GM21737 (cell line): ENCODE results near the gene DOCK1.
"Not testable (repeated sequence)": the region's sequence is repeated elsewhere in the genome, so short reads cannot be mapped to it uniquely, and the experiment has no call there.

Experiments
- ATAC-seq: cut with Tn5 transposase; IDR thresholded peaks from one replicate; pipeline ENCODE4 v1.9.1; 2021; ENCODE audit warnings: mild to moderate bottlenecking, moderate library complexity; ENCODE audit not compliant: unreplicated experiment

Gene DOCK1

DNA sequence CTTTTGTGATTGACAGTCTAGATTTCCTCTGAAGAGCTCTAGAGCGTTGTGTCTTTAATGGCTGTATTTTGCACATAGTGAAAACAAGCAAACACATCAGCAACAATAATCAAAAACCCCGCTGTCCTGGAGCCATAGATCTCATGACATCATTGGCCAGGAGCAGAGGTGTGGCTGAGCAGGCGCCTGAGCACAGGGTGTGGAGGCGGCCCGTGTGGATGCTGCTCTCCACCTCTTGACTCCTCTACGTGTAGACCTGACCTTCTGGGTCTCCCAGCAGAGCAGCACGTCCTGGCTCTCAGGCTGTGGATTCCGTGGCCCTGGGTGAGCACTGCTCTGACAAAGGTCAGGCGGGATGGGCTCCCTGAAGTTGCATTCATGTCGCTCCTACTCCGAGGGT, 354.1 kb downstream of the DOCK1 start:
- ATAC-seq: no peak

DNA sequence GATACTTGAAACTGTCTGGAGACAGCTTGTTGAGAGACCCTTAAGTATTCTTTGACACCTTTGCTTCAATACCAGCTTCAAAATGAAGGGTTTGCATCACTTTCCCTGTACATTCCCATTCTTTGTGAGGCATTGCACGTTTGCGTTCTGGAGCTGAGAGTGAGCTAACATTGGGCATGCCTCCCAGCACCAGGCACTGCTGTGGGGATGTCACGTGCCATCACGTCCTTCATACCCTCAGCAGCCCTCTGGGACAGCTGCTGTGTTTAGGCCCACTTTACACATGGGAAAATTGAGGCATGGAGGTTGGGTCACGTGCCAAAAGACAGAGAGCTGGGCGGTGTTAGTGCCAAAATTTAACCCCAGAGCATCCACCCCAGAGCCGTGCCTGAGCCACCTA, 357.4 kb downstream of the DOCK1 start:
- no peak for ATAC-seq

DNA sequence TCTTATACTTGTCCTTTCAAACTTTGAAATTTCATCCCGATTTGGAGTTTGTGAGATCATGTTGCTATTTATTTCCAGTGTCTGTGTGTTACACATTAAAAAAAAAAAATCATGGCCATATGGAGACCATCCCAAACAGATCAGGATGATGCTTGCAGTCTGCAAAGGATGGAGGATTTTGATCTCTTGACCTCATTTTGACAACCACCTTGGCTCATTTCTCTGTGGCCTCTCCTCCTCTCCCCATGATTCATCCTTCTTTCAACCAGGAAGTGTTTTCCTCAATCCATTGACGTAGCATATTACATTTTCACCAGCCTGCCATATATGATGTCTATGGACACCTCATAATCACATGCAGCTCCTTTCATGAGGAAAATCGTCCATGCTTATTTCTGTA, 360.1 kb downstream of the DOCK1 start:
- ATAC-seq: no peak

DNA sequence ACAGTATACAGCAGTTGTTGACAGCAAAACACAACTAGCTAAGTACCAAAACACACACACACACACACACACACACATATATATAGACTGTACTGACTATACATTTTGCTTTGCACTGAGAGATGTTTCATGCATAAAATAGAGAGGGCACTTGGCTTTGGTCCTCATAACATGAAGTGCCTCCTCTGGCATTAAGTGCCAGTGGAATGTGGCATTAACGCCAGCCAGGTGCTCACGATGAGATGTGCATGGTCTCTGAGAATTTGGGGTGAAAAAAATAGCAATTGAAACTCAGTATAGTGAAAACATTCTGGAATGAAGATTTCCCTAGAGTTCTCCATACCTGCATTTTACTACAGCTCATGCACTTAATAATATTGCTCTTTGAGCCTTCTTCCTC, 361.2 kb downstream of the DOCK1 start:
- no peak for ATAC-seq

DNA sequence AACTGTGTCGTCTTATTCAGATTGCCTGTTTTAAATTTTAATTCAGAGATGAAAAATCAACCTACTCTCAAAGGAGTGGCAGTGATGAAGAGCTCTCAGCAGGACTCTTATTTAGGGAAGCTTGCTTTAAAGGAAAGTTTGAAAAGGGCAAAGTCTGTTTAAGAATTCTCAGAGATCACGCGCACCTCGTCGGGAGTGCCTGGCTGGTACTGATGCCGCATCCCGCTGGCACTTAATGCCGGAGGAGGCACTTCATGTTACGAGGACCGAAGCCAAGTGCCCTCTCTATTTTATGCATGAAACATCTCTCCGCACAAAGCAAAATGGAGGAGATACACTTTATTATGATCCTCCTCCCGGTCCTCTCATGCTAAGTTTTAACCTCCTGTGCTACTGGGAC, 362.2 kb downstream of the DOCK1 start:
- no peak for ATAC-seq

DNA sequence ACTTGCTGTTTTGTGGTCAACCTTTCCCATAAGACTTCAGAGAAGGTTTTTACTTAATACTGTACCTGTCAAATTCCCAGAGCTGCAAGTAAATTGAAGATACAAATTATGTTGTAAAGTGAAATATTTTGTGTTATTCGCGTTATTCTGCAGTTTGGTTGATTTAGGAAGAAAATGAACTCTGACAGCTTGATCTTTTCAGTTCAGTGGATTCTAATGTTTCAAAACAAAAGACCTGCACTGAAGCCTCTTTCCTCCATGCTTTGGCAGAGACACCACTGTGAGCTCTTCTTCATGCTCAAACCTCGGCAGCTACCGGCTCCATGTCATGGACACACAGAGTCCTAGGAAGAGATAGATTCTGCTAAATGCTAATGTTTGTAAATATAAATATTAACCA, 366.8 kb downstream of the DOCK1 start:
- ATAC-seq: no peak

DNA sequence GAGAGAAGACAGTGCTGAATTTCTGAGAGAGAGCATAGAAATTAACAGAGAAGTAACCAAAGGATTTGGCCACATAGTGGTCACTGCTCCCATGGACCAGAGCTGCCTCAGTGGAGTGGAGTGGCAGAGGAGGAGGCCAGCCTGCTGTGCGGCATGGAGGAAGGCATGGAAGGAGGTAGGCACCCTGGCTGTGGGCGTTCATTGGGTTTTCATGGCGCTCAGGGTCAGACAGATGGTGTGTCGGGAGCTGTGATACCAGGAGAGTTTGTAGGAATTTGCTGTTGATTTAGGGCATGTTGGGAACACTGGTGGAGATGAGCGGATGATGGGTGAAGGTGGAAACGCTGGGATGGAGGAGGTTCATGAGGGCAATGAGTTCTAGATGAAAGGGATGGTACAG, 370.0 kb downstream of the DOCK1 start:
- no peak for ATAC-seq

DNA sequence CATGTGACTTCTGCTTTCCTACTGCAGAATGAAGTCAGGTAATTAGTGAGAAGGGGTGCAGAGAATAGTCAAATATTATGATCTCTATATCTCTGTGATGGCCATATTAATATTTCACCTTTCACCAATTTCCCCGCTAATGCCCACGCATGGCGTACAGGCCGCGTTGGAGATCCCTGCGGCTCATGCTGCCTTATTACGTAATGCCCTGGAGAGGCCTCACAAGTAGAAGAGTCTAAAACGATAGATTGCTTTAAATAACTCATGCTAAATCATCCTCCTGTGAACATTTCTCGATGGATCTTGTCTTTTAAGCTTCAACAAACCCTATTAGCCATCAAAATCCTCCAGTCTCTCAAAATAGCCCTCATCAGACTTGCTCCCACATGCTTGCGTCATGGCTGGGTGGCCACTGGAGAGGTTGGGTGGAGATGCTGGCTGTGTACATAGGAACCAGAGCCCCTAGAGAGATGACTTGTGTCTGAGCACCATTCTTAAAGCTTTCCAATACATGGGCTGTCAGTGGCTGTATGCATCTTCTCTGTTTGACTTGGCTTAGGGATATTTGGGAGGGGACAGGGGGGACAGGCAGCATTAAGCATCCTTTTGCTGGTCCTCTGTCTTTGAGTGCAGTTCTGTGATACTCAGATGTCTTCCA, 370.7 kb downstream of the DOCK1 start:
- no peak for ATAC-seq

DNA sequence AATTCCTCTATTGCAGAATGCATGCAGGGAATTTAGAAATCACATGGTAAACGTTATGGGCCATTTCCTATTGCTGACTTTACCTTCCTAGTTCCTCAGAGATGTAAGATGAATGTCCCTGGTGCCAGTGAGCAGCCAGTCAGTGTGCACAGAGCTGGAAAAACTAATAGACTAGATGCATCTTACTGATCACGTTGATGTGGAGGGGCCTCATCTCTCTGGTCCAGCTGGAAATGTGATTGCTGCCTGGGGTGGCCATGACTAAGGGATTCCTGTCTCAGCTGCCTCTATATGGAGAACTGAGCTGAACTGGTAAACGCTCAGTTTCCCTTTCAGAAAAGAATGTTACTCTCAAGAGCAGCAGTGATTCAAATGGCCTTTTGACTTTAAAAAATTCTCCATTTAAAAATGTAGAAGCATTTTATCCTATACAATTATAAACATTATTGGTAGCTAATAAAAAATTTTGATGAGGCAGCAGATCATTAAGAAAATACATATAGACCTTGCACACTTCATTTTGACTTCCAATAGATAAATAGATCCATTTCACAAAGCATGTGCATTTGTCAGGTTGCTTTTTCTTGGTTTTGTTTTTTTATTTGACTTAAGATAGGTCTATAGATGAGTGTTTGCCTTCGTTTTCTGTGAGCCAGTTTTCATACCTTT, 371.7 kb downstream of the DOCK1 start:
- no peak for ATAC-seq

DNA sequence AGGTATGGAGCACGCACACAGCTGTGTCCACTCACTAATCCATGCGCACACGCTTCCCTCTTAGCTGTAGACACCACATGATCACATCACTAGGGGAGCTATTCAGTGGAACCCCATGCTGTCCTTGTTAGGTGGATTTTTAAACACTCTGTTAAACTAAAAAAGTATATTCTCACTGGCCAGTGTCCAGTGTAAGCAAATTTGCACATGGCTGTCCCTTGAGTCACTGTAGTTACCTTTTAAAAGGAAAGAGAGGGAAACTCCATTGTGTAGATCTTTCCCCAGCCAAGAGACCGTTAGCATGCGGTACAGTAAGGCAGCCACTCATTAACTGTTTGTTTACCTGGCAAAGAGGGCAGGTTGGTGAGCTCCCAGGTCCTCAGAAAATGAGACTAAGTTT, 372.8 kb downstream of the DOCK1 start:
- no peak for ATAC-seq

DNA sequence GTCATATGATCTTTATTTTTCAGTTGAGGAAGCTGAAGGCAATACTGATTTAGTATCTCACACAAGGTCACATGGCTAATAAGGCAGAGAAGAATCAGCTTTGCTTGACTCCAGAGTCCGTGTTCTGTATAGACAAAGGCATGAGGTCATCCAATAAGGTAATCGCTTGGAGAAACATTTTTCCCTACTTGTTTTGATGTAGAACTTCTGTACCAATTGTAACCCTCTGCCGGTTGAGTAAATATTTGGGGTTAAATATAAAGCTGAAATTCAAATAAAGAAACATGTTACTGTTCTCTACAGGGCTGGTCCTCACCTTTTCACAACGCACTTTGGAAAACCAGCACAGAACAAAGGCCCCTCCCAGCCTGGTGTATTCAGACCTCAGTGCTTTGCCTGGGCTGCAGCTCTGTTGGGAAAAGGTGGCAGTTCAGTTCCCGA, 374.1 kb downstream of the DOCK1 start:
- no peak for ATAC-seq

DNA sequence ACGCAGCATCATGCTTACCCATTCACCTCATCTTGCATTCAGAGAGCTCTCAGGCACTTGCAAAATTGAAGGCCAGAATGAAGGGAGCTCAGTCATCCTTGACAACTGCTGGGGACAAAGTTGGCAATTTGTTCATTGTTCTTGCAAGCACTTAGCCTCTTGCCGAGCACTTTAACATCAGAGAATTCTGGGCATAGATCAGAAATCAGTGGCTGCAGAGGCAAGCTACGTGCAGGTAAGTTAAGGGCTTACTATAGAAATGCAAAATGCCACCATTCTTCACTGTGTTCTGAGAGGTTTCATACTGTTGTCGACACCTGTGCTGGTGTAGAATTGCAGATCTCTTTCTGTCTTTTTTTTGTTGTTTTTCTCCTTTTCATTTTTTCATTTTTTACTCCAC, 375.2 kb downstream of the DOCK1 start:
- no peak for ATAC-seq

DNA sequence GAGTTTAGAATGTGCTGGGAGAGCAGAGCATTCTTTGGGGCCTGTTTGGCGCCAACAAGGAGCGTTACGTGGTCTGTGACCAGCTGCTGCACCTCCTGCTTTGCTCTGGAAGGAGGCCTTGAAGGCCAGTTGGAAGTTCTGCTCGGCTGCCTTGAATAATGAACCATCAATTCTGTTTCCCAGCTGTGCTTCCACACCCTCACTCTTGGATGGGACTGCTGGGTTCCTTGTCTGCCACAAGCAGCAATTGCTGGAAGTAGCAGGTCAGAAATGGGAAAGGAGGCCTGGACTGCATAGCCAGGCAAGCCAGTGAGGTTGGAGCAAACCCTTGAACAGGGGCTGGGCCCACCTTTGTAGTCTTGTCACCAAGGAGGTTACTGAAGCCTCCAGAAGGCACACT, 377.8 kb downstream of the DOCK1 start:
- ATAC-seq: no peak

DNA sequence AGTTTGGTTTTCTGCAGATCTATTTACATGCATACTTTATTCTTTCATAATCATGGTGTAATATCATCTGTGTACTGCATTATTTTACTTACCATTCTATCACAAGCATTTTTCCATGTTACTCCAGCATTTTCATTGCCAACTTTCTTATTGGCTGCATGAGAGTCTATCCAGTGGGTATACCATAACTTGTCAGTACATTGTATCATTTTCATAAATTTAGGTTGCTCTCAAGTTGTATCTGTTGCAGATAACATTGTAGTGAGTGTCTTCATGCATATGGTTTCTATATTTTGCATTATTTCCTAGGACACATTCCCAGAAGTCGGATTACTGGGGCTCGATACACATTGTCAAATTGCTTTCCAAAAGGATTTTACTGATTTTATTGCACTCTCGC, 378.3 kb downstream of the DOCK1 start:
- ATAC-seq: no peak

DNA sequence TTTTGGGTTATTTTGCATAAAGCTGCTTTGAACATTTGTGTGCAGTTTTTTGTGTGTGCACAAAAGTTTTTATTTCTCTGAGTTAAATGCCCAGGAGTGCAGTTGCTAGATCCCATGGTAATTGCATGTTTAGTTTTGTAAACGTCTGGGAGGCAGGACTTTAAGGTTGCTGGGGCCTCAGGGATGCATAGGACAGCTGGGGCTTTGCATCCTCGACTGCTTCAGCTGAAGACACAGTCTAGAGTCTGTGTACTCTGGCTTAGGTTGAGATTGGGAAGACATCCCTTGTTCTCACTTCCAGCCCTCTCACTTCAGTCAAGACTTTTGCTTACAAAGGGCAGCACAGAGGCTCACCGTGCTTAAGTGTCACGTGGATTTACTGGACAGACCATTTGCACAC, 385.6 kb downstream of the DOCK1 start:
- no peak for ATAC-seq

DNA sequence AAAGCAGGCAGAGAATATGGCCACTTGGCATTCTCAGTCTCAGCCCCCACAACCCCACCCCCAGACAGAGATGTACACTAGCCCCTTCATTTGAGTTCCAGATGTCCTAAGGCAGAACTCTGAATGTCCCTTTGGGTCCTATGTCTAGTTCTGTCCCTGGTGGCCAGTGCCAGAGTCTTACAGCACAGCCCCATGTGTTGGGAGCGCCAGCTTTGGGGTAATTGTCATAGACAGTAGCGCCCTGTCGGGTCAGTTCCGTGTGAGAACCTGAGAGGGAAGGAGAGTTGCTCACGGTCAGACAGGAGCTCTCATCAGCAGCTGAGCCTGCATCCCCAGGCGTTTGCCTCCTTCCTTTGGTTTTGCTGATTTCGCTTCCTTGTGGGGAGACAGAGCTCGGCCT, 386.1 kb downstream of the DOCK1 start:
- ATAC-seq: no peak

DNA sequence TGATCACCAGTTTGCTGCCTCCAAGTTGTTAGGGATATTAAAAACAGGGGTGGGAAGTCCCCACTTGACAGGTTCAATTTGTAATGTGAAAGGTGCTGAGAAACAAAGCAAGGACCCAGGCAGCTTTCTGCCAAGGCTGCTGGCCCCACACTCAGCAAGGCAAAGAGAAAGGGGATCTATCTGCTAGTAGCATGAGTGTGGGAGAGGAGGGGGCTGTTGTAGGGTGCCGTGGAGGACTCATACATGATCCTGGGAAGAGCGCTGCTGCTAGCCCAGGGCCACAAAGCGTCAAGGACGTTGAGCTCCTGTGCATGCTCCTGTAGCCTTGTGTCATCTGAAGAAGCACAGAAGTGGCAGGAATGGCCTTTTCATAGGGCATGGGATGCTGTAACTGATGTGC, 387.7 kb downstream of the DOCK1 start:
- no peak for ATAC-seq

DNA sequence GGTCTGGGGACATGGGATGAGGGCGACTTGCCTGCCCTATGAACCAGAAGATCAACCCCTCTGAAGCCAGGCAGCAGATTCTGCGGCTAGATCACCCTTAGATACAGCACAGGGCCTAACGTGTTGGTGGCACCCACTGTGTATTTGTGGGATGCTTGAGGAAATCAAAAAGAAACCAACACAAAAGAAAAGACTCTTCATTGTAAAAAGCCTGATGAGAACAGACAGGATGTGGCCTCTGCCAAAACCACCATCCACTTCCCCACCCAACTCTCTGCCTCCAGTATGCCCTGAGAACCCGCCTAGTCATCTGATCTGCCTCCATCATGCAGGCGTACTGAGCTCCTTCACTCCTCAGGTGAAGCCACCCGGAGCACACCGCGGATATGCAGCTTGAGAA, 388.4 kb downstream of the DOCK1 start:
- no peak for ATAC-seq

DNA sequence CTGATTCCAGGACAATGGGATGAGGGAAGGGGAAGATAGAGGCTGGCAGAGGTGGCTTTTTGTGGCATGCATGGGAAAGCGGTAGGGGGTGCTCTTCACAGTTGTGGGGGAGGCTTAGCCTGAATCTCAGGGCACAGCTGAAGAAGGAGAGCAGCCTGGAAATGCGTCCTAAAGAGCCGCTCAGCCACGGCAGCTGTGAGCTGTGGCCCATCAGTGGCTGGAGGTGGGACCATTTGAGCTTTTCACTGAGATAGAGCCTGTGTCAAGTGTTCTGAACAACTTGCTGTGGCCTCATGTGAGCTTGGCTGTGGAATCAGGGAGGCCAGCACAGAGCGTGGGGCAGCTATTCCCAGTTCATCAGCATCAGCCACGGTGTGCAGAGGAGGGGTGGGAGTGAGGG, 391.5 kb downstream of the DOCK1 start:
- ATAC-seq: no peak

DNA sequence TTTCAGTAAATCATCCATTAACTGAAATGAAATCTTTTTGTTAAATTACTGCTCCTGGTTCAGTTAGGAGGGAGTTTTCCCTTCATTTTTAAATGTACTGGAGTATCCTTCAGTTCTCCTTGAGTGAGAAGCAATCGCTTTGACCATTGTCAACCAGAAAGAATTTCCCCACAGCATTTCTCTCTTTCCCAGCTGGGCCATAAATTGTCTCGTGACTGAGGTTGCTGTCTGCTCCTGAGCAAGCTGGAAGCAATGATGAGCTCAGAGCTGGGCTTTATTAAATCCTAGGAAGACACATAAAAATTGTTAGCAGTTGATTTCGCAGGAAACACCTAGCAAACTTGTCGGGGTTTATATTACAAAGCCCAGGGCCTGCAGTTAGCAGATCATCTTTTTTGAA, 393.2 kb downstream of the DOCK1 start:
- ATAC-seq: no peak

DNA sequence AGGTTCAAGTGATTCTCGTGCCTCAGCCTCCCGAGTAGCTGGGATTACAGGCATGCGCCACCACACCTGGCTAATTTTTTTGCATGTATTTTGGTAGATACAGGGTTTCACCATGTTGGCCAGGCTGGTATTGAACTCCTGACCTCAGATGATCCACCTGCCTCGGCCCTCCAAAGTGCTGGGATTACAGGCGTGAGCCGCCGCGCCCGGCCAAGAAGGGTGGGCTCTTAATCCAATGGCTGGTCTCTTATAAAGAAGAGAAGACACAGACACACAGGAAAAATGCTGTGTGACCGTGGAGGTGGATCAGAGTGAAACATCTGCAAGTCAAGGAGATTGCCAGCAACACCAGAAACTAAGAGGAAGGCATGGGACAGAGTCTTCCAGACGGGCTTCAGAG, 394.0 kb downstream of the DOCK1 start:
- not testable (repeated sequence) for ATAC-seq

DNA sequence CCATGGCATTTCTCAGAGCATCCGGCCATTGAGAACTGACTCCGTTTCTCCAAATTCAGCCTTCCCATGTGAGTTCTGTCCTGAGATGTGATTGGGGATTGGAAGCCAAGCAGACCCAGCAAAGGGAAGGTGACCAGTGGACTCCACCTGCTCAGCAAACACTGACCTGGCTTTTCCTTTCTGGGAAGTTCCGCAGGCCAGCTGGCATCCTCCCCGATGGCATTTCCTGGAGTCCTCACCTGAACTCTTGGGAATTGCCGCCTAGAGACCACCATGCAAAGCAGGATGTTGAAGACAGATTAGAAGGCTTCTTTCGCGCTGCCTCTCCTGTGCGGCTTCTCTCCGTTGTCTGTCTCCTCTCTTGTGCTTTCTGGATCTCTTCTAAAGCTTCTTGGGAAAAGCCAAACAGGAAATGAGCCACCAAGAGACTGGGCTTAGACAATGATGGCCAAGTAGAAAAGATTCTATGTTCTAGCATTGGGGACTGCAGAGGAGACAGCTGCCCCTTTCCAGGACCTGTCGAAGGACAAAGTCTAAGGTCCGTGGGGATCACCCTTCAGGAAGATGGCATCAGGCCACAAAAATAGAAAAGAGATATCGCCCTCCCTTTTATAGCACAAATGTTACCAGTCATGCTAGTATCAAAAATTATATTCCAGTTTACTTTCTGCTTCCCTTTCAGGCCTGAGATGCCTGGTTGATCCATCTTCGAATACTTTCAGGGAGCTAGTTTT, 394.9 kb downstream of the DOCK1 start:
- no peak for ATAC-seq
